Amygdala (tissue), 56 donors: ENCODE results near the gene DNAJC5.

ENCODE experiments used
- DNase-seq, 56 donors: peaks; one replicate each; lab custom pipeline; 2025; lab: John Stamatoyannopoulos, UW

DNAJC5 gene

DNA sequence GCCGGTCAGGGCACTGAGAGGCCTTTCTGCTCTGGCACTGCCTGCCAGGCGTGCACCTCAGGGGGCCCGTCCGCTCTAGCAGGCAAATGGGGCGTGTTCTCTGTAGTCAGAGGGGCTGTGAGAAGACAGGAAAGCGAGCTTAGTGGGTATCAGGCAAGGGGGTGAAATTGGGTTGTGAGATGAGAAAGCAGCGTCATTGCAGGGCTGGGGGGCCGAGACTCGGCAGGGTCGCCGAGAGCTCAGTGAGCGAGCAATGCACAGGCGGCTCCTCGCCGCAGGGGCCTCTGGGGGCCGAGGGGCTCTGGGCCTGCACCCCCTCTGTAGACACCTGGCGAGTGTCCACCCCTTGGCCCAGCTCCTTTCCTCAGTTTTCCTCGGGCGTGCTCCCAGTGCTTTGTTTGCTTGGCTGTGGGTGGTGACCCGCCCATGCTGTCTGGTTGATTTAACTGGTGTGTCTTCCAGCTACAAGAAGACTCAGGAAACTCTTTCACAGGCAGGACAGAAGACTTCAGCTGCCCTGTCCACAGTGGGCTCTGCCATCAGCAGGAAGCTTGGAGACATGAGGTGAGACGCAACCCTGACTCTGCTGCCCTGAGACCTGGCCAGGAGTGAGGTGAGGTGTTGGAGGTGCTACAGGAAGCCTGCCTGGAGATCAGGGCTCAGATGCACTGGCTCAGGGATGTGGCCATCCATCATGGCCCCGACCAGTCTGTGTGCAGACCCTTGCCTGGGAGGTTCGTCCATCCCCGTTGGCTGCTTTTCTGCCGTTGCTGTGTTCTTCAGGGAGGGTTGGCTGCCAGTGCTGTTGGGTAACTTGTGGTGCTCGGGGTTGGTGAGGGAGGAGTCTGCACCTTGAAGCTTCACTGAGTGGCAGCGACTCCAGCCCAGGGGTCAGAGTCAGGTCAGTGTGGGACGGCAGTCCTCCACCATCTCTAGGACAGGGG lies 12.4 kb upstream of the DNAJC5 start:
- DNase-seq = no peak

DNA sequence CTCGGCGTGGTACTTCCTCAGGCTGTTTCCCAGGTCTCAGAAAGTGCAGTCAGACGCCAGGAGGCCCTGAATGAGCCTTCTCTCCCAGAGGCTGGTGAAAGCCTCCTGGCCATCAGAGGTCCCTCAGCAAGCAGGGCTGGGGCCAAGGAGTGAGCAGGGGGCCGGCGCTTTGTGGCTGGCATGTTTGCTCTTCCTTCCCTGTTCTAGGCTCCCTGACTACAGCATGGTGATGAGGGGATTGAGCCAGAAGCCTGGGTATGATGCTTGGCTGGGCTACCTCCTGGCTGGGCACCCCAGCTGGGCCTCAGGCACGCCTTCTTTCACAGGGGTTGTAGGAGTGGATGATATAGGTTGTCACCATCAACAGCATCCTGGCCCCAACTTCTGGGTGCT lies 11.7 kb upstream of the DNAJC5 start:
- peak in 2 of 56 donors; percentile 28 to 40 for DNase-seq

DNA sequence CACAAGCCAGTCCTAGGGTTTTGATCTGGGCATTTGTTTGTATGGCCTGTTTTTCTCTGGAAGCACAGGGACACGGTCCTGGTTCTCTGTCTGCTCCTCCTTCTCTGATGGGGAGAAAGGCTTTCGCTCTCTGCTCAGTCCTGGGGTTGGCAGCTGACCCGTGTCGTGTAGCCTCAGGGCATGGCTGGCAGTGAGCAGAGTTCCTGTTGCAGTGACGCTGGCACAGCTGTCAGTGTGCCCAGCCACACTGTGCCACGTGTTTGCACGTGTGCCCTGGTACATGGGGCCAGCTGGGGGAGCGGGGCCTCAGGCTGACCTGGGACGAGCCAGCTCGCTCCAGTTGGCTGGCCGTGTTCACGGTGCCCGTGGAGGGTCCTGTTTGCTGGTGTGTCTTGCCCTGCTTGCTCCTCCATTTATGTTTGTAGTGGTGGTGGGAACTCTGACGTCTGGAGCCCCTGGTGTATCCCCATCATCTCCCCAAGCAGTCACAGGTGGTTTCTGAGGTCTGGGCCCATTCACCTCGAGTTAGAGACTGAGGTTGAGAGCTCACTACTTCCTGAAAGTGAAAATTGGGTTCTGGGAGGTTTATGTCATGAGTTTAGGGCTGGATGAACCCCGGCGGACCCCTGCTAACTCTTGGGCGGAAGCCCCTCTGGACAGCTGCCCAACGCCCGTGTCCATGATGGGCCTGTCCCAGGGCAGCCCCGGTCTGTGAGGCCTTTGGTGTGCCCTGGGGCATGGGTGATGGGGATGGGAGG lies 10.2 kb upstream of the DNAJC5 start:
- DNase-seq = peak in 24 of 56 donors; percentile 3 to 56 (median 21)

DNA sequence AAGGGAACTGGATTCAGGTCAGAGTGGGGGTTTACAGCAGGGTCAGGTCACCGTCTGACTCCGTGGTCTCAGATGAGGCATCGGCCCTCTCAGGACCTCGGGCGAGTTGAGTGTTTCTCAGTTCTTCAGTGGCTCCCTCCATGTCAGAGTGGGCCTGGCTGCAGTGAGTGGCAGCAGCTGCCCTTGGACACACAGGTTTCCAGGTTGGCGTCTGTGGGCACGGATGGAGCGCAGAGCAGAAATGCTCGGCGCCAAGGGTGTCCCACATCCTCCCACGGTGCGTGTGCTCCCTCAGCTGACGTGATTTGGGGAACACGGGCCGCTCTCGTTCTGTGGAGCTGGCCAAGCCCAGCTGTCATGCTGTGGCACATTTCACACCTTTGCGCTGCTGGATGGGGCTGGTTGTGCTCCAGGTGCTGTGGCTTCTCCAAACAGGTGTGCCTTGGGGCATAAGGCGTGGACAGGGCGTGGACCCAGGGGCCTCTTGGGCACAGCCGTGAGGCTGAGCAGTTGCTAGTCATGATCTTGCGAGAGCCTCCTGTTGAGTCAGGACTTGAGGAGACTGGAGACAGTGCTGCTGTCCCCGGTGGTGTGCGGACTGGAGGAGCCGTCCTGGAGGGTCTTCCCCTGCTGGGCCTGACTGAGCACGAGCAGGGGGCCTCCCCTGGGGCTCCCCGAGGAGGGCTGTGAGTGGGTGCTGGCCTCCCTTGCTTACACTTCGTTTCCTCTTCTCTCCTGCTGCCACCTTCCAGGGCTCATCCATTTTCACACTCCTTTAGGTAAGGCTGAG lies 9.5 kb upstream of the DNAJC5 start:
- no peak for DNase-seq

DNA sequence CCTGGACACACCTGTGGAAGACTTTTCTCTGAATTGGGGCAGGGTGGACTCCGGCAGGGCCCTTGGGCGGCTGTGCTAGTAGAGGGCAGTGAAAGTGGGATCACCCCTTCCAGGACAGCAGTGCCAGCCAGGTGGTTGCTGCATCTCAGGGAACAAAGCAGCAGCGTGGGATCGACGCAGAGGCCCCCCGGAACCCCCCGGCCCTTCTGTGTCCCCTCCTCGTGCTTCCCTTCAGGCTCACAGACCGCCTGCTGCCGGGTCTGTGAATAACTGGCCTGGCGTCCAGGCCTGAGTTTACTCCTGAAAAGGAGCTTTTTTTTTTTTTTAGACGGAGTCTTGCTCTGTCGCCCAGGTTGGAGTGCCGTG lies 8.9 kb upstream of the DNAJC5 start:
- no peak for DNase-seq

DNA sequence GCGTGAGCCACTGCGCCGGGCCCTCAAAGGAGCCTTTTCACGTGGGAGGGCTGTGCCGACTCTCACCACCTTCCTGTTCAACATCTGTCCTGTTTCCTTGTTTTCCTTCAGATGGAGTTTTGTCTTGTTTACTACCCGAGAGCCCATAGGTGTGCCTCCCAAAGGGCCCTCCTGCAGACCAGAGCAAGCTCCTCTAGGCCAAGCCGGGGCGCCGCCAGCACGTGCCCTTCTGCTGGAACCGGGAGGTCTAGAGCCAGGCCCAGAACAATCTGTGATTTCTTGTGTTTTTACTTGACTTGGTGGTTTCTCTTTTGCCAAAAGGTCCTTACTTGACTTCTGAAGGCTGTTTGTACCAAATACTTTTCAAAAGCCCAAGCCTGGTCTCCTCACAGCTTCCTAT lies 8.0 kb upstream of the DNAJC5 start:
- no peak for DNase-seq

DNA sequence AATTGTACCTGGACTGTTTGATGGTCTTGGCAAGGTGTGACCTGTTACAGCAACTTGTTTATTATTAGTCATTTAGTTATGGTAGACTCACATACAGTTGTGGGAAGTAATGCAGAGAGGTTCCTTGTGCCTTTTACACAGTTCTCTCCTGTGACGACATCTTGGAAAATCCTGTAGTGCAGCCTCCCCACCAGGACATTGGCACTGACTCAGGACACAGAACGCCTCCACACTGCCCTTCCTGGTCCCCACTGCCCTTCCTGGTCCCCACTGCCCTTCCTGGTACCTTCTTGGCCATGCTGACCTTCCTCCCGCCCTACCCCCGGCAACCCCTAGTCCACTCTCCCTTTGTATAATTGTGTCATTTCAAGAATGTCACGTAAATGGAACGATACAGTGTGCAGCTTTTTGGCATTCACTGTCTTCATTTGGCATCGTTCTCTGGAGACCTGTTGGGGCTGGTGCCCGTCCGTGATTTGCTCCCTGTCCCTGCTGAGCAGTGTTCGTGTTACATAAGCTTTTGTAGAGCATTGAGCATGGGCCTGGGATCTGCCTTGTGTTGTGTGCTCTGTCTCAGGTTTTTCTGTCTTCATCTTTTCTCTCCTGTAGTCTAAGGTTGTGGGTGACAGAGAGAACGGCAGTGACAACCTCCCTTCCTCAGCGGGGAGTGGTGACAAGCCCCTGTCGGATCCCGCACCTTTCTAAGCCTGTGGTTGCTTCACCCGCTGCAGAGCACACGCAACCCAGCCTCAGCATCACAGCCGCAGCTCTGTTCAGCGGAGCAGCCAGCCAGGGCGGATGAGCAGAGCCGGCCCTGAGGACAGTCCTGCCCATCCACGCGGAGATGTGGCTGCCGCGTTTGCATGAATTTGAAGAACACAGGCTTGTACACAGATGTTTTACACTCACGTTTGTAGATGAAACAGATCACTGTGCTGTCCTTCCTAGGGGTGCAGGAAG lies 5.4 kb upstream of the DNAJC5 start:
- DNase-seq = no peak

DNA sequence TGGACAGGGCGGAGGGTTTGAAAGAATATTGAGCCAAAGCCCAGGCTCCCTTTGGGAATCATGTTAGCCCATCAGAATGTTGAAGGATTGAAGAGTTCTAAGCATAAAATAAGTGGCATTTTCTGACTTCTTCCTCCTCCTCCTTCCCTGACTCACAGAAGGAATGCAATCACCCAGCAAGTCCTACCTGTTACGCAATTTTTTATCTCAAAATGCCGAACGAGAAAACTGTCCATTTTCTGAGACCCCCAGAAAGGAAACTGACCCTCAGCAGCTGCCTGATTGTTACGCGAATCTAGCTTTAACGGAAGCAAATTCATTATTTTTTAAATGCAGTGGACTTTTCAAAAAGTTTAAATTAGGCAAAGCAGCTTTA lies 4.7 kb upstream of the DNAJC5 start:
- no peak for DNase-seq

DNA sequence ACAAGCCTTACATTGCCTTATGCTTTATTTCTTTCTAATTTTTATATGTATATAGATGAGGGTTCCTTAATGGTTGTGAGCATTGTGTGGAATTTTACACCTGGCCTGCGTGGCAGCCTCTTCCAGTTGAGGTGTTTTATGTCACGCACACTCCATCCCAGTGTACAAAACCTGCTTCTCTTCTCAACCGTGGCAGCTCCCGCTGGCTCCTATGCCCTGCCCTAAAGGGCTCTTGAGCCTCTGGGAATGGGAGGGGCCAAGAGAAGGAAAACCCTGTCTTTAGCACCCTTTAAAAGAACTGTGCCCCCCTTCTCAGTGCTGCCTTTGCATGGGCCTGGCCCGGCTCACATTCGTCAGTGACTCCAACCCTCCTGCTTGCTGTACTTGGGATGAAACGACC lies 4.3 kb upstream of the DNAJC5 start:
- DNase-seq = no peak

DNA sequence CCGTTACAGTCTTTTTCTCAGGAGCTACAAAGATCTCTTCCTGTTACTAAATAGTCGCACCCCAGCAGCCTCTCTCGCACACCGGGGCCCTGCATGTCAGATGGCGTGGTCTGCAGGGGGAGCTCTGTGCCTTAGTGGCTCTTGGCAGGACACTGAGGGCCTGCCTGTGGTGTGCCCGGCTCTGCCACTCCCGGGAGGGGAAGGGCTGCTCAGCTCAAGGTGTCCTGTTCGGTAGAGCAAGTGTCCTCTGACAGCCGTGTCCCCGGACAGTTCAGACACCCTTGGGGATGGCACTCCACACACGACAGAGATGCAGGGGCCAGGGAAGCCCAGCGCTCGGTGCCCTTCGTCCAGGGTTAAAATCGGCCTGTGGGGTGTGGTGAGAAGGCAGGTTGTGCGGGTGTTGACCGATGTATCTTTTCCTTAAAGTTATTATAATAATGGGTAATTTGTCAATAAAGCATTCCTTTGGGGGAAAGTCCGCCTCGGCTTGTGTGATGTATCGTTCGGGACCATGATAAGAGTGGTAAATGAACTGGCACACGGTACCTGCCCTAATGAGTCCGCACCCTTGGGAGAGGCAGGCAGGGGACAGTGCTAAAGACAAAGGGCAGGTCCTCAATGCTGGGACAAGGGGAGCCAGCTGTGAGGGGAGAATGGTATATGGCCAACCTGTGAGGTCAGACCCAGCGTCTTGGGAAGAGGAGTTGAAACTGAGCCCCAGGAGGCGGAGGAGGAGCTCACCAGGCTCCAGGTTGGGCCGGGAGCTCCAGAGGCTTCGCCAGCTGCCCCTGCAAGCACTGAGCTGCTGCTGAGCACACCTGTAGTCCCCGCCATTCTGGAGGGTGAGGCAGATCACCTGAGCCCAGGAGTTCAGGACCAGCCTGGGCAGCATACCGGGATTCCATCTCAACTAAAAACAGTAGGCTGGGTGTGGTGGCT lies 3.6 kb upstream of the DNAJC5 start:
- DNase-seq = no peak

DNA sequence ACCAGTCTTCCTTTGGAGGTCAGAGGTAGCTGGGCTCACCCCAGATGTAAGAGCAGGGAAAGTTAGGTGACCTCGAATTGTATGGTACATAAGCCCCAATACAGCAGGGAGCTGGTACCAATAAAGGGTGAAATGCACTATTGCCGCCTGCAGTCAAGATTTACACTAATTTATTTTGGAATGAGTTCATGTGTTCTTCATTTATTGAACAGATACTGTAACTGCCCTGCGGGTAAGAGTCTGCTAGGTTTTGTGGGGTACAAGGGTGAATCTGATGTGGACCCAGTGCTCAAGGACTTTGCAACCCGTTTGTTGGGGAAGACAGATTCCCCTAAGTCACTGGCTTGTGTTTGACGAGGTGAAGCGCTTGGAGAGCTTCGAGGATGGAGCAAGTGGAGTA lies 2.5 kb upstream of the DNAJC5 start:
- no peak for DNase-seq

DNA sequence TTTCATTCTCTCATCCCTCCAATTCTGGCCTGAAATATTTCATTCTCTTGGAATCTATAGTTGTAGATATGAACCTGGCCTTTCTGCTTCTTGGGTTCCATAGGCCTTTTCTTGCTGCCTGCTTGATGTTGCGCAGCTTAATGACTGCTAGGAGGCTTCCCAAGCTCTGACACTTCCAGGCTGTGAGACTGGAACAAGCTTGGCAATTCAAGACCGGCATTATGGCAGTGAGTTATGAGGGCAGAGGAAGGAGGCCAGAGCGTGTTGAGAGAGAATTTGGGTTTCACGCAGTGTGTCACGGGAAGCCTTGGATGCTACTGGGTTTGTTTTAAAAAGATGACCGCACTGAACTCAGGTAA lies 948 bp upstream of the DNAJC5 start:
- peak in 1 of 56 donors; percentile 30 for DNase-seq

DNA sequence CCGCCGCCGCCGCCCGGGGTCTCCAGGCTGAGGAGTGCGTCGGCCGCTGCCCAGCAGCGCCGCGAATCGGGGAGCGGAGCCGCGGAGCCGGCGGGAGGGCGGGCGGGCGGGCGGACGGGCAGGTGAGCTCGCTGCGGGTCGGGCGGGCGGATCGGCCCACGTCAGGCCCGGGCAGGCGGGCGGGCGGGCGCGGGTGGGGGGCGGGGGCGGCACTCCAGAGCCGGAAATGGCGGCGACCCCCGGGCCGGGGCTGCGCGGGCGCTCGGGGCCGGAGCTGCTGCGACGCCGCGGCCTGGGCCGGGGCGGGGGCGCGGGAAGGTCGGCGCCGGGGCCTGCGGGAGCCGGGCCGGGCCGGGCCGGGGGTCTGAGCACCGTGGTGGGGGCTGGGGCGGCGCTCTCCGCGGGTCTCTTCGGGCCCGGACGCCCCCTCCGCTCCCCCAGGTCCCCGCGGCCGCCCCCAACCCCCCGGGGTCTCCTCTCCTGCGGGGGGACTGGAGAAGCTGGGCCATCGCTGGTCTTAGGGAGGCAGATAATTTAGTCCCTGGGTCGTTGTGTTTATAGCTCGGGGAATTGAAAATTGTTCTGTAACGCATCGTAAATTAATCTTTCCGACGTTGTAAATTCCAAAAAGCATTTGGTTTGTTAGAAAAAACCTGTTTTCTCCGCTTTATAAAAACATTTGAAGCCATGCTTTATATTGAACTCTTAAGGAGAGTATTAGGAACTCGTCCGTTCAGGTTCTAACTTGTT lies 451 bp downstream of the DNAJC5 start:
- no peak for DNase-seq

DNA sequence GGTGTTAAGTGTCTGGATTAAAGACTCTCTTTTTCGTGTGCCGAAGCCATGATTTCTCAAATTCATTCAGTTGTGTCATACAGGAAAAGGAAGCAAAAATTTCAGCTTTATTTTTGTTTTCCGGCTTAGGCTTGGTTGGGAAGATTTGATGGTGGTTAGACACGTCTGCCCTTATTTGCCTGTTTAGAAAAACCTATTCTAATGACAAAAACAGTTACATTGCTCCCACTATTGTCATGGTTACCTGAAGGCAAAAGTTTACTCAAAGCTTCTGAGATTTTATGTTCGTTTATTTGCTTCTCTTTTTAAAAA lies 982 bp downstream of the DNAJC5 start:
- DNase-seq = no peak

DNA sequence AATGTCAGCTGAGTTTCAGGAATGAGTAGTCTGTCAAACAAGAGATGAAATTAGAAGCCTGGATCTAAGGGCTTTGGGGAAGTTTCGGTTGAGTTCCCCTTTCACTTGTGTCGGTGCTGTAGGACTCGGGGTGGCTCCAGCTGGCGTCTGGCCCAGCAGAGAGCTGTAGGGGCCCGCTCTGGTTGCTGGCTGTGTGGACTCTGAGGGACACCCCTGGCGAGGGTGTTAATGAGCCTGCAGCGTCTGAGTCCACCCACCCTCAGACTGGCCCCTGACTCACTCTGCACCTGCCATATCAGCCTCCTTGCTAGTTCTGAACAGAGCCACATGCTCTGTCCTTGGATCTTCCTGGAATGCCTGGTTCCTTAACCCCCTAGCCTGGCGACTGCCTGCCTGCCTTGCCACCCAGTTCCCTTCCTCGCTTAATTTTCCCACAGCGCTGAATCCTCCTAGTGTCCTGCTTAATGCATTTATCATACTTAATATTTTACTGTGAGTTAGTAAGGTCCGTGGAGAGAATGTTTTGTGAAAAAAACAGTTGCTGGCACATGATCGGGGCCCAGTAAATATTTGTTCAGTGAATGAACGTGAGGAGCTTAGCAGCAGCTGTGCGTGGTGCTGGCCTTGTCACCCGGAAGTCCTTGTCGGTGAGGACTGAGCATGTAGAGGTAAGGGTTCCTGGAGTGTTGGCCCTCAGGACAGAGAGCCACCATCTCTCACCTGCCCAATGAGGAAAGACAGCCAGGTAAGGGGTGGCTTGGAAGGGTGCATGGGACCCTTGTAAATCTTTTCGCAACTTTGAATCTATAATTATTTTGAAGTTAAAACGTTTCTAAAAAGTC lies 1.6 kb downstream of the DNAJC5 start:
- DNase-seq = peak in 30 of 56 donors; percentile 2 to 57 (median 23)

DNA sequence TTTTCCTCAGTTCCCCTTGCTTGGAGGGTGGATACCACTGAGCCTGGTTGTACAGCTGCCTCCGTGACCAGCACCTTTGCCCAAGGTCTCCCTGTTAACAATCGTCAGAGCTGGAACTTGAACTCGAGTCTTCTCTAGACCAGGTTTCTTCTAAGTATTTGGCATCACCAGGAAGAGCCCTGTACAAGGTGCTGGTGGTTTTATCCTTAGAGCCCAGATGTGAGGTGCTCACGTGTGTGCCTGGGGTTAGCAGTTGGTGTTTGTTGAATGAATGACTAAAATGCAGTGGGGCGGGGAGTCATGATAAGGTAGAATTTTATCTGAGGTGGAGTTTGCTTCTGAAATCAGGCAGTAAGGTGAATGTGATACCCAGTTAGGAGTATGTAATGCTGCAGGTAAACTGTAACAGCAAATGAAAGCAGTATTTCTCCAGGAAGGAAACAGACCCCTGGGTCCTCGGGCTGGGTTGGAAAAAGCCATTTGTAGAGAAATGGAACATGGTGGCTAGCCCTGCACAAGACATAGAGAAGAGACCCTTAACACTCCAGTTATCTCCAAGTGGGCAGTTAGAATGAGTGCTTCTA lies 3.1 kb downstream of the DNAJC5 start:
- no peak for DNase-seq
